ENCODE data around the gene TMCC3.
"Not testable (repeated sequence)": the region's sequence is repeated elsewhere in the genome, so short reads cannot be mapped to it uniquely, and the experiment has no call there.

TMCC3 gene

GRCh38 chr12:94631058-94631457 lies 19.3 kb downstream of the TMCC3 start:
- DNase-seq: no peak

GRCh38 chr12:94628819-94629472 lies 21.4 kb downstream of the TMCC3 start:
- no peak for DNase-seq

- DNase-seq: no peak
Observed at GRCh38 chr12:94628369-94628768, 22.0 kb downstream of the TMCC3 start.

GRCh38 chr12:94625531-94625930 lies 24.8 kb downstream of the TMCC3 start:
- DNase-seq: no peak

- no peak for DNase-seq
Observed at GRCh38 chr12:94623161-94623920, 27.0 kb downstream of the TMCC3 start.

- no peak for DNase-seq
Observed at GRCh38 chr12:94622475-94622874, 27.9 kb downstream of the TMCC3 start.

GRCh38 chr12:94621662-94622359 lies 28.5 kb downstream of the TMCC3 start:
- no peak for DNase-seq

GRCh38 chr12:94620621-94621020 lies 29.7 kb downstream of the TMCC3 start:
- DNase-seq: no peak

GRCh38 chr12:94618995-94619695 lies 31.2 kb downstream of the TMCC3 start:
- no peak for DNase-seq

GRCh38 chr12:94617101-94617500 lies 33.3 kb downstream of the TMCC3 start:
- DNase-seq: no peak

- DNase-seq: no peak
Observed at GRCh38 chr12:94616203-94616729, 34.1 kb downstream of the TMCC3 start.

GRCh38 chr12:94615260-94616181 lies 34.8 kb downstream of the TMCC3 start:
- peak; percentile 9 for DNase-seq

- DNase-seq: no peak
Observed at GRCh38 chr12:94614288-94614721, 36.1 kb downstream of the TMCC3 start.

- DNase-seq: no peak
Observed at GRCh38 chr12:94609917-94610443, 40.4 kb downstream of the TMCC3 start.

- DNase-seq: not testable (repeated sequence)
Observed at GRCh38 chr12:94606810-94607209, 43.5 kb downstream of the TMCC3 start.

GRCh38 chr12:94604366-94604698 lies 46.0 kb downstream of the TMCC3 start:
- DNase-seq: no peak

GRCh38 chr12:94603434-94604365 lies 46.7 kb downstream of the TMCC3 start:
- peak; percentile 2 for DNase-seq

- DNase-seq: no peak
Observed at GRCh38 chr12:94602024-94602423, 48.3 kb downstream of the TMCC3 start.

- not testable (repeated sequence) for DNase-seq
Observed at GRCh38 chr12:94601307-94601706, 49.0 kb downstream of the TMCC3 start.

- no peak for DNase-seq
Observed at GRCh38 chr12:94599189-94599588, 51.2 kb downstream of the TMCC3 start.

GRCh38 chr12:94597268-94597667 lies 53.1 kb downstream of the TMCC3 start:
- DNase-seq: no peak
